ENCODE results near the gene SREBF2.

DNA sequence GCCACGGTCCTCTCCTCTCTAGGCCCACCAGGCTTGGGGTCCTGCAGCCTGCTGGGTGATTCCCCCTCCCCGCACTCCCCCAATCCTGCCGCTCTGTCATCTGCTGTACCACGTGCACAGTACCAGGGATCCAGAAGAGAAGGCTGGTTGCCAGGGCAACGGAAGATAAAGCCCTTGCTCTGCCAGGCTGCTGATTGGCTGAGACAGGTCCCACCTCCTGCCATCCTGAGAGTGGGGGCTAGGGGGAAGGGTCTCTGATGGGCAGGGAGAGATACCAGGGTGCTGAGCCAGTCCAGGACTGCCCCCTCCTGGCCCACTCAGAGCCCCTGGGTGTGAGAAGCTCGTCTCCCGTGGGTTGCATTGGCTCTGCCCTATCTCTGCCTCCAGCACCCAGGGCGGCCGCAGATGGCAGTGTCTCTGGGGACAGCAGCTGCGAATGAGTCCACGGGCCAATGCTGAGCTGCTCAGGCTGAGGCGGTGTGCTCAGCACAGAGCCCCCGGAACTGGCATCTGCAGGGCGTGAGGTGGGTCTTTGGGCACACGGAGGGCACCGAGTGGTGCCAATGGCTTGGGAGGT lies 119.1 kb downstream of the SREBF2 start, which contains the start of gene SMIM45:
- TF ChIP-seq, protein P1, sequence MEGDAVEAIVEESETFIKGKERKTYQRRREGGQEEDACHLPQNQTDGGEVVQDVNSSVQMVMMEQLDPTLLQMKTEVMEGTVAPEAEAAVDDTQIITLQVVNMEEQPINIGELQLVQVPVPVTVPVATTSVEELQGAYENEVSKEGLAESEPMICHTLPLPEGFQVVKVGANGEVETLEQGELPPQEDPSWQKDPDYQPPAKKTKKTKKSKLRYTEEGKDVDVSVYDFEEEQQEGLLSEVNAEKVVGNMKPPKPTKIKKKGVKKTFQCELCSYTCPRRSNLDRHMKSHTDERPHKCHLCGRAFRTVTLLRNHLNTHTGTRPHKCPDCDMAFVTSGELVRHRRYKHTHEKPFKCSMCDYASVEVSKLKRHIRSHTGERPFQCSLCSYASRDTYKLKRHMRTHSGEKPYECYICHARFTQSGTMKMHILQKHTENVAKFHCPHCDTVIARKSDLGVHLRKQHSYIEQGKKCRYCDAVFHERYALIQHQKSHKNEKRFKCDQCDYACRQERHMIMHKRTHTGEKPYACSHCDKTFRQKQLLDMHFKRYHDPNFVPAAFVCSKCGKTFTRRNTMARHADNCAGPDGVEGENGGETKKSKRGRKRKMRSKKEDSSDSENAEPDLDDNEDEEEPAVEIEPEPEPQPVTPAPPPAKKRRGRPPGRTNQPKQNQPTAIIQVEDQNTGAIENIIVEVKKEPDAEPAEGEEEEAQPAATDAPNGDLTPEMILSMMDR (IDR thresholded peaks at IDR 0.05) = no peak
- TF ChIP-seq POLR2AphosphoS5 (IDR thresholded peaks at IDR 0.05) (no peak), EP300 (IDR thresholded peaks at IDR 0.05) (no peak), POLR2A (IDR thresholded peaks at IDR 0.05) (no peak)

Data from upper lobe of left lung (tissue), 4 donors.